T-helper 9 cell (primary cell): ENCODE results near the gene CHST15.
"Not testable (repeated sequence)": the region's sequence is repeated elsewhere in the genome, so short reads cannot be mapped to it uniquely, and the experiment has no call there.

Experiments used
- DNase-seq: peaks from one replicate; pipeline ENCODE4 v3.0.0-alpha.2; 2020

The CHST15 gene

GRCh38 chr10:124095801-124096200 lies 2.4 kb upstream of the CHST15 start:
- DNase-seq: not testable (repeated sequence)

DNA sequence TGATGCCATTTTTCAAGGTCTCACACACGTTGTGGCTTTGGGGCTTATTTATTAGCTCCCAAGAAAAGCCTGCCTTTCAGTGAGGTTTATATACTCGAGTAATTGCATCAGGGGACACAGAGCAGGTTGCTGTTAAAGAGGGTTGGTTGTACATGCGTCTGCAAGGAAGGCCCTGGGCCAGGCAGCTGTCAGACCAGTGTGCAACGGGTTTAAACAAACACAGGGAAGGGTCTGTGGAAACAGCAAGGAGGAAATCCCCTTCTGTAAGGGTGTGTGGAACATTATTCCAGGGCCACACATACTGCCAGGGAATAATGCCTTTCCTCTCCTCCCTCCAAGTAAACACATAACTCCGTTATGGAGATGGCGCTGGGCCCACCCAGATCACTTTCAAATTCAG lies 1.7 kb upstream of the CHST15 start:
- no peak for DNase-seq

- DNase-seq: no peak
Observed at GRCh38 chr10:124094419-124094785, 1.0 kb upstream of the CHST15 start.

DNA sequence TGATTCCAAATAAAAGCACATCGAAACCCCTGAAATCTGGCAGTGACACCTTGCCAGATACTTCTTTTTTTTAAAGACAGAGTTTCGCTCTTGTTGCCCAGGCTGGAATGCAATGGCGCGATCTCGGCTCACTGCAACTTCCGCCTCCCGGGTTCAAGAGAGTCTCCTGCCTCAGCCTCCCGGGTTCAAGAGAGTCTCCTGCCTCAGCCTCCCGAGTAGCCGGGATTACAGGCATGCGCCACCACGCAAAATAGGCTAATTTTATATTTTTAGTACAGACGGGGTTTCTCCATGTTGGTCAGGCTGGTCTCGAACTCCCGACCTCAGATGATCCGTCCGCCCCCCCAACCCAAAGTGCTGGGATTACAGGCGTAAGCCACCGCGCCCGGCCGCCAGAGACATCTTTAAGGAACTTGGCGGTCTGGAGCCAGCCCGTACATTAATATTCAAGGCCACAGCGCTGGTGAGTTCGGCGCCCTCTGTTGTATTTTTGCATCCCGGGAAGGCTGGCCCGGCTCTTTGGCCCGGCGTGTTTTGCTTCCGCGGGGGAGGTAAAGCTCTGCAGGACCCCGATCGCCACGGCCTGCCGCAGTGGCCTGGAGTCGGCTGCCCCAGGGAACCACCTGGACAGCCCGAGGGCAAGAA lies 498 bp upstream of the CHST15 start:
- DNase-seq: not testable (repeated sequence)

- DNase-seq: peak; percentile 16
Observed at GRCh38 chr10:124092250-124092859, 1.0 kb downstream of the CHST15 start.

GRCh38 chr10:124091646-124092249 lies 1.6 kb downstream of the CHST15 start:
- DNase-seq: no peak

DNA sequence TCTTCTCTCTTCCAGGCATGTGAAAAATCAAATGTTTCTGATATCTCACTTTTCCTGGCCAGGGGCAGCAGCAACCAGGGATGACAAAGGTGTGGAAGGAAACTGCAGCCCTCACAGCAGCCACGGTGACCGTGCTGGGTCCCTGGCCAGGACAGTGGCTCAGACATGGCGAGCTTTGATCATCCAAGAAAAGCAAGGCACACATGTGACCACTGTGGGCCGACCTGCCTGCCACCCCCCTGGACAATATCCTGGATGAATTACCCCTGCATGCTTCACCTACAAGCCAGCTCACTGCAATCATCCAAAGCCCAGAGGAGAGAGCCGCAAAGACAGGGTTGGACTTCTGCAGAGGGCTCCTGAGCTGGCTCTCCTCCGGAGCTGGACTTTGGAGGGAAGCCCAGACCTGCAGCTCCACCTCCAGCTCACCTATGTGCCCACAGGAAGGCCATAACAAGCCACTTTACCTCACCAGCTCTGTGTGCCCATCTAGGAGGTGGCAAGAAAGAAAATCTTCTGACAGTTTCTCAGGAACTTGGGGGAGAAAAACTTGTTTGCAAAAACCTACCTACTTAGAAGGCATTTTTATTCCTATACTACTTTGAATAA lies 2.7 kb downstream of the CHST15 start:
- DNase-seq: no peak

GRCh38 chr10:124089859-124090258 lies 3.5 kb downstream of the CHST15 start:
- DNase-seq: no peak

- no peak for DNase-seq
Observed at GRCh38 chr10:124088915-124089314, 4.5 kb downstream of the CHST15 start.

- DNase-seq: no peak
Observed at GRCh38 chr10:124087672-124088634, 5.4 kb downstream of the CHST15 start.

- DNase-seq: no peak
Observed at GRCh38 chr10:124086787-124087671, 6.4 kb downstream of the CHST15 start.

GRCh38 chr10:124086097-124086710 lies 7.2 kb downstream of the CHST15 start:
- no peak for DNase-seq

DNA sequence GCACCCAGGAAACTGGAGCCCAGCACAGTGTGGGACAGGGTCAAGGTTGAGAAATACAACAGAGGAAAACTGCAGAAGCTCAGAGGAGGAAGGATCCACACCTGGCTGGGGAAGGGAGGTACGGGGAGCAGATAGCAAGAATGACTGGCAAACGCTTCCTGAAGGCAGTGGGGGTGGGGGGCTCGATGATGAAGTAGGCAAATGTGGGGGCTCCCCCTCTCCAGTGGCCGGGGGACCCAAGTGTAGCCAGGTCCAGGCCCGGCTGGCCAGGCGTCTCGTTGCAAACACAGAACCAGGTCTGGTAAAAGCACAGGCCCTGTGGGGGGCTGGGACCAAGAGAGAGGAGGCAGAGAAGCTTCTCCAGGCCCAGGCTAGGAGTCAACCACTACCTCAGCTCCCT lies 7.7 kb downstream of the CHST15 start:
- no peak for DNase-seq

DNA sequence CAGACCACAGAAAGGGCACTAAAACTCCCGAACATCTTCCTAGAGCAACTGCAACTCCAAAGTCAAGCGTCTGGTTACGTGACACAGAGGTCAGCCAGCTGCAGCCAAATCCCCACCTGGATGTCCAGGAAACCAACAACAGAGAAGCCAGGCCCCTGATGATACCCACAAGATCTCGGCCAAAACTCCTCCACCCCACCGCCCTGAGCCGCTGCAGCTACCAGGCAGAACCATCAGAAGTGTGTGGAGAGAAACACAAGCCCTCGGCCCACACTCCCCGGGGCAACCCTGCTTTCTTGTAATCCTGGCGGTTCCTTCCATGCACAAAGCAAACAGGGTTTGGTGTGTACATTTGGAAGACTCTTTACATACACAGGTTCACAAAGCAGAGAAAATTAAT lies 8.7 kb downstream of the CHST15 start:
- DNase-seq: no peak

GRCh38 chr10:124083740-124084397 lies 9.5 kb downstream of the CHST15 start:
- no peak for DNase-seq

- no peak for DNase-seq
Observed at GRCh38 chr10:124083047-124083739, 10.2 kb downstream of the CHST15 start.

- no peak for DNase-seq
Observed at GRCh38 chr10:124082555-124082954, 10.8 kb downstream of the CHST15 start.

DNA sequence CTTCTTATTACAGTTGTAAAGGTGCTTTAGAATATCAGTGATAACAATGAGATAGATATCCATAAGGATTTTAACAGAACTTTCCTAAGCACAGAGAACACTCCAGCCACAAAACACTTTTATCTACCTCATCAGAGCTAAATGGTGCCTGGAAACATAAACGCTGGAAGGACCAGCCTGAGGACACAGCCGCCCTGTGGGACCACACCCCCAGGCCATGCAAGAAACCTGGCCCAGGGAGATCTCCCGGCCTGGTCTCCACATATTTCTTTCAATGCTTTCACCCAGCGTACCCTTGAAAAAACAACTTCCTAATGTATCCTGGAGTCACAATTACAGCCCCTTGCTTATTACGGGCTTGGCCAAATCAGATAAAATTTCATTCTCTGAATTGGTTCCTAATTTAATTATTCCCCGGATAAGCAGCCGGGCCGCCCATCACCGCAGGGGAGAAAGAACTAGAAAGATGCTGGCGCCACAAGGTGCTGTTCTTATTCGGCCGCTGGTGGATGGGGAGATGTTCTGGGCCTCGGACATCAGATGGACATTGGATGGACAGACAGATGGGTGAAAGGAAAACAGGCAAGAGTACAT lies 11.8 kb downstream of the CHST15 start:
- DNase-seq: no peak

GRCh38 chr10:124079864-124080263 lies 13.5 kb downstream of the CHST15 start:
- no peak for DNase-seq

GRCh38 chr10:124078714-124079113 lies 14.7 kb downstream of the CHST15 start:
- no peak for DNase-seq
